Measurements from ENCODE around the gene PGM5. TPM values are rescaled to one million over a fixed set of nuclear protein-coding genes. Genes with fewer than 3 reads are reported as not detected.

PGM5 gene
- total and polyA plus RNA-seq, 2 donors from 2014 or later, result 16.3 to 53.1 TPM

GRCh38 chr9:68427216-68427977 is 71.0 kb downstream of the PGM5 start:
- no peak overlapping the region for H3K27ac ChIP-seq (ENCODE audit: low read depth in 2 of 2, low read length in 2 of 2)
- DNase-seq, result no peak
- H3K9me3 ChIP-seq (ENCODE audit: control insufficient read depth in 2 of 3, insufficient read depth in 1 of 3, low read length in 3 of 3), result no peaks in the 10 kb centered on the region
- no peak for TF ChIP-seq CTCF (IDR thresholded peaks at IDR 0.05; ENCODE audit: borderline replicate concordance, extremely low read depth, insufficient read depth)
- H3K4me1 ChIP-seq (ENCODE audit: control insufficient read depth in 2 of 3, insufficient read depth in 2 of 3, low read depth in 1 of 3, low read length in 3 of 3), result no peaks in the 10 kb centered on the region
- intact Hi-C loops (cut with DNase I), result no loop called here
- no peak overlapping the region for H3K9ac ChIP-seq (ENCODE audit: low read length in 3 of 3)
- no peak for FAIRE-seq
- H3K4me3 ChIP-seq (ENCODE audit: low read length in 3 of 3), result no peak overlapping the region
- no peaks in the 10 kb centered on the region for H3K27me3 ChIP-seq (ENCODE audit: control insufficient read depth, insufficient read depth, low read length)
- no peaks in the 10 kb centered on the region for H3K36me3 ChIP-seq (ENCODE audit: control insufficient read depth in 2 of 3, insufficient read depth in 3 of 3, low read length in 3 of 3)

- DNase-seq, result no peak
- intact Hi-C loops (cut with DNase I), result no loop called here
- Histone ChIP-seq H3K27me3 (ENCODE audit: control insufficient read depth, insufficient read depth, low read length) (no peaks in the 10 kb centered on the region), H3K4me1 (ENCODE audit: control insufficient read depth in 2 of 3, insufficient read depth in 2 of 3, low read depth in 1 of 3, low read length in 3 of 3) (no peaks in the 10 kb centered on the region), H3K9me3 (ENCODE audit: control insufficient read depth in 2 of 3, insufficient read depth in 1 of 3, low read length in 3 of 3) (no peaks in the 10 kb centered on the region), H3K9ac (ENCODE audit: low read length in 3 of 3) (no peak overlapping the region), H3K27ac (ENCODE audit: low read depth in 2 of 2, low read length in 2 of 2) (no peak overlapping the region), H3K36me3 (ENCODE audit: control insufficient read depth in 2 of 3, insufficient read depth in 3 of 3, low read length in 3 of 3) (no peaks in the 10 kb centered on the region), H3K4me3 (ENCODE audit: low read length in 3 of 3) (no peak overlapping the region)
- TF ChIP-seq CTCF (IDR thresholded peaks at IDR 0.05; ENCODE audit: borderline replicate concordance, extremely low read depth, insufficient read depth), result no peak
- no peak for FAIRE-seq
These were observed 72.1 kb downstream of the PGM5 start for GRCh38 chr9:68428481-68428880.

GRCh38 chr9:68429631-68430030 is 73.2 kb downstream of the PGM5 start:
- no peak for TF ChIP-seq CTCF (IDR thresholded peaks at IDR 0.05; ENCODE audit: borderline replicate concordance, extremely low read depth, insufficient read depth)
- Histone ChIP-seq H3K27ac (ENCODE audit: low read depth in 2 of 2, low read length in 2 of 2) (no peak overlapping the region), H3K36me3 (ENCODE audit: control insufficient read depth in 2 of 3, insufficient read depth in 3 of 3, low read length in 3 of 3) (no peaks in the 10 kb centered on the region), H3K9ac (ENCODE audit: low read length in 3 of 3) (no peak overlapping the region), H3K9me3 (ENCODE audit: control insufficient read depth in 2 of 3, insufficient read depth in 1 of 3, low read length in 3 of 3) (no peaks in the 10 kb centered on the region), H3K4me3 (ENCODE audit: low read length in 3 of 3) (no peak overlapping the region), H3K27me3 (ENCODE audit: control insufficient read depth, insufficient read depth, low read length) (no peaks in the 10 kb centered on the region), H3K4me1 (ENCODE audit: control insufficient read depth in 2 of 3, insufficient read depth in 2 of 3, low read depth in 1 of 3, low read length in 3 of 3) (no peaks in the 10 kb centered on the region)
- DNase-seq (no peak), FAIRE-seq (no peak)
- intact Hi-C loops (cut with DNase I), result no loop called here

Measured in kidney (tissue), 14 donors.